Glutamatergic neuron (in vitro differentiated cells): ENCODE data around the gene ITM2C. TPM values are rescaled to one million over a fixed set of nuclear protein-coding genes. Genes with fewer than 3 reads are reported as not detected.

ENCODE experiments used
- DNase-seq: peaks from one replicate; pipeline ENCODE4 v3.0.0; 2022
- H3K27ac Mint-ChIP-seq: one replicate; pipeline ENCODE4 v1.8.0; 2020; ENCODE audit warnings: mild to moderate bottlenecking, mixed read lengths, inconsistent platforms; ENCODE audit not compliant: unreplicated experiment
- H3K27me3 Mint-ChIP-seq: one replicate; pipeline ENCODE4 v1.8.0; 2020; ENCODE audit warnings: mild to moderate bottlenecking, moderate library complexity, mixed read lengths, inconsistent platforms; ENCODE audit not compliant: unreplicated experiment
- H3K36me3 Mint-ChIP-seq: one replicate; pipeline ENCODE4 v1.8.0; 2020; ENCODE audit warnings: mild to moderate bottlenecking, mixed read lengths, inconsistent platforms; ENCODE audit not compliant: unreplicated experiment
- H3K4me1 Mint-ChIP-seq: one replicate; pipeline ENCODE4 v1.8.0; 2020; ENCODE audit warnings: mild to moderate bottlenecking, low read depth, mixed read lengths, inconsistent platforms; ENCODE audit not compliant: unreplicated experiment
- H3K4me3 Mint-ChIP-seq: one replicate; pipeline ENCODE4 v1.8.0; 2020; ENCODE audit warnings: mild to moderate bottlenecking, mixed read lengths, inconsistent platforms; ENCODE audit not compliant: unreplicated experiment
- H3K9me3 Mint-ChIP-seq: one replicate; pipeline ENCODE4 v1.8.0; 2020; ENCODE audit warnings: mild to moderate bottlenecking, moderate library complexity, mixed read lengths, inconsistent platforms; ENCODE audit not compliant: unreplicated experiment
- total RNA-seq: library from RNA; stranded (reverse); fragmentation: NEBNext Ultra II Directional; extraction: Animal tissue kit (Norgen Biotek cat#: 25700); gene quantifications from one replicate; pipeline ENCODE4 v1.2.1, GENCODE V29; 2021; ENCODE audit not compliant: unreplicated experiment
- TF ChIP-seq, protein P1 (sequence below): fragments of 200-600 bp; sonication (generic); IDR thresholded peaks from one replicate; pipeline ENCODE4 v1.5.0; 2021; ENCODE audit not compliant: partially characterized antibody, unreplicated experiment

ITM2C gene
- total RNA-seq, 1 donor from 2014 or later: 72.0 TPM

DNA sequence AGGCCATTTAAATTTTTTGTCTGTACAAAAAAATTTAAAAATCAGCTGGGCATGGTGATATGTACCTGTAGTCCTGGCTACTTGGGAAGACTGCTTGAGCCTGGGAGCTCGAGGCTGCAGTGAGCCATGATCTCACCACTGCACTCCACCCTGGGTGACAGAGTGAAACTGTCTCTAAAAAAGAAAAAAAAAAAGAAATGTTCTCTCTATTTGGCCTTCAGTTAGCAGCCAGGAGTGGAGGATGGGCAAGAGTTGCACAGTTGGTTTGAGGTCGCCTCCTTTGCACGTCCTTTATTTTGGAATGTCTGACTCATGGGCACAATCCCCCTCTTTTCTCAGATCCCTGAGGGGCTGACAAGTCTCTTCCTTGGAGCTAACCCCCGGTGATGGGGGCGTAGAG lies 26.3 kb downstream of the ITM2C start:
- H3K27me3 Mint-ChIP-seq: peaks cover 2% of the 10 kb centered on the region
- H3K9me3 Mint-ChIP-seq: no peaks in the 10 kb centered on the region
- TF ChIP-seq, protein P1, sequence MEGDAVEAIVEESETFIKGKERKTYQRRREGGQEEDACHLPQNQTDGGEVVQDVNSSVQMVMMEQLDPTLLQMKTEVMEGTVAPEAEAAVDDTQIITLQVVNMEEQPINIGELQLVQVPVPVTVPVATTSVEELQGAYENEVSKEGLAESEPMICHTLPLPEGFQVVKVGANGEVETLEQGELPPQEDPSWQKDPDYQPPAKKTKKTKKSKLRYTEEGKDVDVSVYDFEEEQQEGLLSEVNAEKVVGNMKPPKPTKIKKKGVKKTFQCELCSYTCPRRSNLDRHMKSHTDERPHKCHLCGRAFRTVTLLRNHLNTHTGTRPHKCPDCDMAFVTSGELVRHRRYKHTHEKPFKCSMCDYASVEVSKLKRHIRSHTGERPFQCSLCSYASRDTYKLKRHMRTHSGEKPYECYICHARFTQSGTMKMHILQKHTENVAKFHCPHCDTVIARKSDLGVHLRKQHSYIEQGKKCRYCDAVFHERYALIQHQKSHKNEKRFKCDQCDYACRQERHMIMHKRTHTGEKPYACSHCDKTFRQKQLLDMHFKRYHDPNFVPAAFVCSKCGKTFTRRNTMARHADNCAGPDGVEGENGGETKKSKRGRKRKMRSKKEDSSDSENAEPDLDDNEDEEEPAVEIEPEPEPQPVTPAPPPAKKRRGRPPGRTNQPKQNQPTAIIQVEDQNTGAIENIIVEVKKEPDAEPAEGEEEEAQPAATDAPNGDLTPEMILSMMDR: no peak
- H3K4me3 Mint-ChIP-seq: no peak overlapping the region
- H3K36me3 Mint-ChIP-seq: no peaks in the 10 kb centered on the region
- peaks cover 10% of the 10 kb centered on the region for H3K4me1 Mint-ChIP-seq
- H3K27ac Mint-ChIP-seq: no peak overlapping the region
- DNase-seq: no peak

DNA sequence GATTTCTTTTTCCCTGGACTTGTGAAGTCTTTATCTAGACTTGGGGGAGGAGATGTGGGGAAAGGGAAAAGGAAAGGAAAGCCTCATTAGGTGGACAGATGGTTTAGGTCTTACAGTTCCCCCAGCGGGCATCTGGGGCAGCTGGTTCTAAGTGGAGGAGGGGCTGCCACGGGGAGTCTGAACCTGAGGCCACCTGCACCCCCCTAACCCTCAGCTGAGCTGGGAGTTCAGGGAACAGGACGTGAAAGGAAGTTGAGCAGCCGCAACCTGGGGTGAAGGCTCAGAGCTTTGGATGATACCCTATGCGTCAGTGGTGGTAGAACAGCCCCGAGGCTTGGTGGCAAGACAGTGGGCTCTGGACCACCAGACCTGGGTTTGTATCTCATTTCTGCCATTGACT lies 26.8 kb downstream of the ITM2C start:
- H3K4me1 Mint-ChIP-seq: peaks cover 7% of the 10 kb centered on the region
- H3K36me3 Mint-ChIP-seq: no peaks in the 10 kb centered on the region
- DNase-seq: no peak
- H3K9me3 Mint-ChIP-seq: no peaks in the 10 kb centered on the region
- no peak overlapping the region for H3K4me3 Mint-ChIP-seq
- TF ChIP-seq, protein P1: no peak
- H3K27ac Mint-ChIP-seq: no peak overlapping the region
- H3K27me3 Mint-ChIP-seq: peaks cover 2% of the 10 kb centered on the region

GRCh38 chr2:230893338-230893737 lies 28.6 kb downstream of the ITM2C start:
- H3K27ac Mint-ChIP-seq: no peak overlapping the region
- peaks cover 5% of the 10 kb centered on the region for H3K27me3 Mint-ChIP-seq
- no peaks in the 10 kb centered on the region for H3K36me3 Mint-ChIP-seq
- H3K4me3 Mint-ChIP-seq: no peak overlapping the region
- TF ChIP-seq, protein P1: no peak
- DNase-seq: no peak
- H3K4me1 Mint-ChIP-seq: peaks cover 7% of the 10 kb centered on the region
- no peaks in the 10 kb centered on the region for H3K9me3 Mint-ChIP-seq

DNA sequence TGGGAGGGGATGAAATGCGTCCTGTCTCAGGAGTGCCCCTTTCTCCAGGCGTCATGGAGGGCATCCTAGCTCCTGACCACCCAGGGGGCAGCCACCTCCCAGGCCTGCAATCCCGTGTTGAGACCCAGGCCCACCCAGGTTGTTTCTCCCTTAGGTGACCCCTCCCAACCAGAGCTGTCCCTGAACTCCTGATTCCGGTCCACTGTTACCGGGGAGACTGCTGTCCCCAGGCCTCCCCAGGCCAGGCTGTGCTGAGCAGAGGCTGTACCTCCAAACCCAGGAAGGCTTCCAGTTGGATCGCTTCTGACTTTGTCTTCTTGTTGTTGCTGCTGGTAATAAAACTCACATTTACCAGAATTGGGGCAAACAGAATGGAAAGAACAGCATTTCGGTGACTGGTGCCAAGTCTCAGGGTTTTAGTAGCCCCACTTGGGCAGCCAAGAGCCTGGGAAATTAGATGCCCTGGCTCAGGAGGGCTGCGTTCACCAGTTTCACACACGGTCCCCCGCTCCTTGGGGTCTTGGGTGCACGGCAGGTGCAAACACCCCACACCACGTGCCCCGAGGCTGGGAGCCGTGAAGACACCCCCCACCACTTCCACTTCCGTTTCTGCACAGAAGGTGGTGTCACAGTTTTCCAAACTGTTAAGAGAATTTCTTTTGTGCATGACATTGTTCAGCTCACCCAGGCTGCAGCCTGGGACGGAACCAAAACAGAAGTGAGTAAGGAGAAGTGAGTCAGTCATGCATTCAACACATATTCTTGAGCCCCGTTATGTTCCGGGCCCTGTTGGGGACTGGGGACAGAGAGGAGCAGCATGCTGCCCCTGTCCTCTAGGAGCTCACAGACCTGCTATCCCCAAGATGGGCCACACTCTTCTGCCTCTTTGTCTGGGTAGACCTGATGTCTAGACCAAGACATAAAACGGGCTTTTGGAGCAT lies 29.4 kb downstream of the ITM2C start:
- no peak for DNase-seq
- no peaks in the 10 kb centered on the region for H3K36me3 Mint-ChIP-seq
- no peak overlapping the region for H3K4me3 Mint-ChIP-seq
- no peak overlapping the region for H3K27ac Mint-ChIP-seq
- peaks cover 5% of the 10 kb centered on the region for H3K27me3 Mint-ChIP-seq
- TF ChIP-seq, protein P1: no peak
- H3K4me1 Mint-ChIP-seq: peaks cover 7% of the 10 kb centered on the region
- H3K9me3 Mint-ChIP-seq: no peaks in the 10 kb centered on the region

- no peaks in the 10 kb centered on the region for H3K9me3 Mint-ChIP-seq
- no peak overlapping the region for H3K27ac Mint-ChIP-seq
- H3K4me1 Mint-ChIP-seq: peaks cover 9% of the 10 kb centered on the region
These were observed 31.0 kb downstream of the ITM2C start for GRCh38 chr2:230895536-230896345.

More at GRCh38 chr2:230895536-230896345, 31.0 kb downstream of the ITM2C start:
- DNase-seq: no peak
- peaks cover 7% of the 10 kb centered on the region for H3K27me3 Mint-ChIP-seq
- TF ChIP-seq, protein P1: no peak
- H3K4me3 Mint-ChIP-seq: no peak overlapping the region
- H3K36me3 Mint-ChIP-seq: no peaks in the 10 kb centered on the region
